ENCODE data around the gene LRRC37B.
"Not testable (repeated sequence)": the region's sequence is repeated elsewhere in the genome, so short reads cannot be mapped to it uniquely, and the experiment has no call there.

Gene LRRC37B

GRCh38 chr17:32064091-32064490, 56.9 kb downstream of the LRRC37B start:
- not testable (repeated sequence) for H3K4me3 ChIP-seq (ENCODE audit: low read depth in 1 of 5, low read length in 5 of 5); H3K27me3 ChIP-seq (ENCODE audit: control insufficient read depth in 5 of 5, insufficient read depth in 4 of 5, low read length in 5 of 5); H3K9me3 ChIP-seq (ENCODE audit: control insufficient read depth in 5 of 5, low read length in 5 of 5); H3K9ac ChIP-seq (ENCODE audit: low read length in 5 of 5); H3K27ac ChIP-seq (ENCODE audit: low read depth, low read length); H3K36me3 ChIP-seq (ENCODE audit: control insufficient read depth in 5 of 5, insufficient read depth in 5 of 5, low read length in 5 of 5); H3K4me1 ChIP-seq (ENCODE audit: control insufficient read depth in 5 of 5, insufficient read depth in 5 of 5, low read length in 5 of 5)

- H3K4me1 ChIP-seq (ENCODE audit: control insufficient read depth in 5 of 5, insufficient read depth in 5 of 5, low read length in 5 of 5); H3K27me3 ChIP-seq (ENCODE audit: control insufficient read depth in 5 of 5, insufficient read depth in 4 of 5, low read length in 5 of 5); H3K27ac ChIP-seq (ENCODE audit: low read depth, low read length); H3K9me3 ChIP-seq (ENCODE audit: control insufficient read depth in 5 of 5, low read length in 5 of 5); H3K9ac ChIP-seq (ENCODE audit: low read length in 5 of 5); H3K36me3 ChIP-seq (ENCODE audit: control insufficient read depth in 5 of 5, insufficient read depth in 5 of 5, low read length in 5 of 5); H3K4me3 ChIP-seq (ENCODE audit: low read depth in 1 of 5, low read length in 5 of 5): not testable (repeated sequence)
Measured at GRCh38 chr17:32066123-32066680, 59.0 kb downstream of the LRRC37B start.

DNA sequence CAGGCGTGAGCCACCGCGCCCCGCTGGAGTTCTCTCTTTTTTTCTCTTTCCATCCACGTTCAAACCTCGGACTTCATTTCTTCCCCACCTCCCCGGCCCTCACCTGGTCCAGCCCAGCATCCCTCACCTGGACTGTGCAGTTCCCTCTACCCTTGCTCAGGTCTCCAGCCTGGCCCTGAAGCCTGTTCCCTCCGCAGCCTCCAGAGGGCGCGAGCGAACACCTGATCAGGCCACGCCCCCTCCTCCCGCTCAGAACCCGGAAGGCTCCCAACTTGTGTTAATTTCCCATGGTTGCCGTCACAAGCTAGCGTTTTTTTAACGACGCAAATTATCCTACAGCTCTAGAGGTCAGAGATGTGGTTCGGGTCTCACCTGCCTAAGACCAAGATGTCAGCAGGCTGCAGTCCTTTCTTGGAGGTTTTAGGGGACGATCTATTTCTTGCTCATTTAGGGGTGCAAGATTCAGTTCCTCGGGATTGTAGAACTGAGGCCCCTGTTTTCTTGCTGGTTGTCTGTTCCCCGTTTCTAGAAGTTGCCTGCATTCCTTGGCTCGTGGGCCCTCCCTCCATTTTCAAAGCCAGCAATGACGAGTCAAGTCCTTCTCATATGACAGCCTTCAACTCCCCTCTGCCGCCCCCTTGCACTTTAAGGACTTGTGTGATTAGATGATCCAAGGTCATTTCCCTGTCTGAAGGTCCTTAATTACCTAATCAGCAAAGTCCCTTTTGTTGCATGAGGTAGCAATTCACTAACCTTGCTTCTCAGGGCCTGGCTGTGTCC, 59.9 kb downstream of the LRRC37B start:
- not testable (repeated sequence) for H3K27me3 ChIP-seq (ENCODE audit: control insufficient read depth in 5 of 5, insufficient read depth in 4 of 5, low read length in 5 of 5); H3K36me3 ChIP-seq (ENCODE audit: control insufficient read depth in 5 of 5, insufficient read depth in 5 of 5, low read length in 5 of 5); H3K27ac ChIP-seq (ENCODE audit: low read depth, low read length); H3K9ac ChIP-seq (ENCODE audit: low read length in 5 of 5); H3K4me1 ChIP-seq (ENCODE audit: control insufficient read depth in 5 of 5, insufficient read depth in 5 of 5, low read length in 5 of 5); H3K9me3 ChIP-seq (ENCODE audit: control insufficient read depth in 5 of 5, low read length in 5 of 5)
- H3K4me3 ChIP-seq (ENCODE audit: low read depth in 1 of 5, low read length in 5 of 5) = peak overlapping the region in 4 of 5 donors; percentile 15 to 41 (median 30)

DNA sequence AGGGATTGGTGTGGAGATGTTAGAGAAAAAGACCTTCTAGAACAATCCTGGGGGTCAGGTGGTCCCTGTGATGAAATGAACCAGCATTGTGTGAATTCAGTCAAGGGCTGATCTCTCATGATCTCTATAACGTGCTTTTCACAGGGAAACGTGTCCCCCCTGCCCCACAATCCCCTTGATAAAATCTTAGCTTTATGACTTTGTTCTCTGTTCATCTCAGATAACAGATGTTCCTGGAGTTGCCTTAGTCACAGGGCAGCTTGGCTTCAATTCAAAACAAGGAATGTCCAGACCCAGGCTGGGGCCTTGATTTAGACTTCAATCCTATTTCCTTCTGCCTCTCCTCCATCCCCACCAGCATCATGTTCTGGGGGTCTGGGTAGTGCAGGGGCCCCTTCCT, 61.9 kb downstream of the LRRC37B start:
- not testable (repeated sequence) for H3K4me1 ChIP-seq (ENCODE audit: control insufficient read depth in 5 of 5, insufficient read depth in 5 of 5, low read length in 5 of 5); H3K9me3 ChIP-seq (ENCODE audit: control insufficient read depth in 5 of 5, low read length in 5 of 5); H3K27ac ChIP-seq (ENCODE audit: low read depth, low read length); H3K4me3 ChIP-seq (ENCODE audit: low read depth in 1 of 5, low read length in 5 of 5); H3K36me3 ChIP-seq (ENCODE audit: control insufficient read depth in 5 of 5, insufficient read depth in 5 of 5, low read length in 5 of 5); H3K27me3 ChIP-seq (ENCODE audit: control insufficient read depth in 5 of 5, insufficient read depth in 4 of 5, low read length in 5 of 5); H3K9ac ChIP-seq (ENCODE audit: low read length in 5 of 5)

- not testable (repeated sequence) for H3K27me3 ChIP-seq (ENCODE audit: control insufficient read depth in 5 of 5, insufficient read depth in 4 of 5, low read length in 5 of 5); H3K4me3 ChIP-seq (ENCODE audit: low read depth in 1 of 5, low read length in 5 of 5); H3K9ac ChIP-seq (ENCODE audit: low read length in 5 of 5); H3K36me3 ChIP-seq (ENCODE audit: control insufficient read depth in 5 of 5, insufficient read depth in 5 of 5, low read length in 5 of 5); H3K4me1 ChIP-seq (ENCODE audit: control insufficient read depth in 5 of 5, insufficient read depth in 5 of 5, low read length in 5 of 5); H3K9me3 ChIP-seq (ENCODE audit: control insufficient read depth in 5 of 5, low read length in 5 of 5); H3K27ac ChIP-seq (ENCODE audit: low read depth, low read length)
Measured at GRCh38 chr17:32071961-32072360, 64.8 kb downstream of the LRRC37B start.

- not testable (repeated sequence) for H3K4me3 ChIP-seq (ENCODE audit: low read depth in 1 of 5, low read length in 5 of 5); H3K27ac ChIP-seq (ENCODE audit: low read depth, low read length); H3K4me1 ChIP-seq (ENCODE audit: control insufficient read depth in 5 of 5, insufficient read depth in 5 of 5, low read length in 5 of 5); H3K9ac ChIP-seq (ENCODE audit: low read length in 5 of 5); H3K9me3 ChIP-seq (ENCODE audit: control insufficient read depth in 5 of 5, low read length in 5 of 5); H3K27me3 ChIP-seq (ENCODE audit: control insufficient read depth in 5 of 5, insufficient read depth in 4 of 5, low read length in 5 of 5); H3K36me3 ChIP-seq (ENCODE audit: control insufficient read depth in 5 of 5, insufficient read depth in 5 of 5, low read length in 5 of 5)
Measured at GRCh38 chr17:32073131-32073530, 65.9 kb downstream of the LRRC37B start.

- not testable (repeated sequence) for H3K36me3 ChIP-seq (ENCODE audit: control insufficient read depth in 5 of 5, insufficient read depth in 5 of 5, low read length in 5 of 5); H3K4me3 ChIP-seq (ENCODE audit: low read depth in 1 of 5, low read length in 5 of 5); H3K27ac ChIP-seq (ENCODE audit: low read depth, low read length); H3K9ac ChIP-seq (ENCODE audit: low read length in 5 of 5); H3K27me3 ChIP-seq (ENCODE audit: control insufficient read depth in 5 of 5, insufficient read depth in 4 of 5, low read length in 5 of 5); H3K9me3 ChIP-seq (ENCODE audit: control insufficient read depth in 5 of 5, low read length in 5 of 5); H3K4me1 ChIP-seq (ENCODE audit: control insufficient read depth in 5 of 5, insufficient read depth in 5 of 5, low read length in 5 of 5)
Measured at GRCh38 chr17:32079753-32080152, 72.6 kb downstream of the LRRC37B start.

- not testable (repeated sequence) for H3K9ac ChIP-seq (ENCODE audit: low read length in 5 of 5); H3K27me3 ChIP-seq (ENCODE audit: control insufficient read depth in 5 of 5, insufficient read depth in 4 of 5, low read length in 5 of 5); H3K27ac ChIP-seq (ENCODE audit: low read depth, low read length); H3K36me3 ChIP-seq (ENCODE audit: control insufficient read depth in 5 of 5, insufficient read depth in 5 of 5, low read length in 5 of 5); H3K9me3 ChIP-seq (ENCODE audit: control insufficient read depth in 5 of 5, low read length in 5 of 5); H3K4me1 ChIP-seq (ENCODE audit: control insufficient read depth in 5 of 5, insufficient read depth in 5 of 5, low read length in 5 of 5)
- H3K4me3 ChIP-seq (ENCODE audit: low read depth in 1 of 5, low read length in 5 of 5) = peak overlapping the region in 2 of 5 donors; percentile 22 to 47
Measured at GRCh38 chr17:32083550-32083979, 76.4 kb downstream of the LRRC37B start.

GRCh38 chr17:32084003-32084941, 77.1 kb downstream of the LRRC37B start:
- not testable (repeated sequence) for H3K27me3 ChIP-seq (ENCODE audit: control insufficient read depth in 5 of 5, insufficient read depth in 4 of 5, low read length in 5 of 5); H3K27ac ChIP-seq (ENCODE audit: low read depth, low read length); H3K9ac ChIP-seq (ENCODE audit: low read length in 5 of 5); H3K36me3 ChIP-seq (ENCODE audit: control insufficient read depth in 5 of 5, insufficient read depth in 5 of 5, low read length in 5 of 5); H3K9me3 ChIP-seq (ENCODE audit: control insufficient read depth in 5 of 5, low read length in 5 of 5); H3K4me1 ChIP-seq (ENCODE audit: control insufficient read depth in 5 of 5, insufficient read depth in 5 of 5, low read length in 5 of 5)
- peak overlapping the region in 2 of 5 donors; percentile 22 to 47 for H3K4me3 ChIP-seq (ENCODE audit: low read depth in 1 of 5, low read length in 5 of 5)
